Activated CD4-positive, CD25-positive, alpha-beta regulatory T cell treated with anti-CD3 and anti-CD28 coated beads, Interleukin-2, amount 50 U/mL, for 72 hours (primary cell): ENCODE measurements around the gene CDK11B.
A peak's percentile ranks its signal among the peaks of the same experiment; 100 is the strongest.

Experiments
- DNase-seq: peaks from one replicate; pipeline ENCODE4 v3.0.0; 2021

The CDK11B gene

GRCh38 chr1:1626207-1627141, 32.3 kb downstream of the CDK11B start:
- peak; percentile 31 for DNase-seq

DNA sequence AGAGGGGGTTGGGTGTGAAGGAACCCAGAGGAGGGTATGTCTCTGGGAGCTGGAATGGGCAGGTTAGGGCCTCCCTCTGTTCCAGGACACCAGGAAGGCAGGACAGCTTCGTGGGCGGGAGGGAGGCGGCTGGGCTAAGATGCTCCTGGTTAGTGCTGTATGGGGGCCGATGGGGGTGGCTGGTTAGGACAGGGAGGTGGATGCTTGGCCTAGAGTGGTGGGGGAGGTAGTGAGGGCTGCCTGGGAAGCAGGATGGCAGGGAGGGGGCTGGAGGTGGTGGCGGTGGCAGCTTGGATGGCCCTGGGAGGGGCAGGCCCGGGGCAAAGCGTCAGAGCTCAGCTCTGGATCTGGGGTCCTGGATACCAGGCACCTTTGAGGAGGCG, 33.0 kb downstream of the CDK11B start:
- peak; percentile 29 for DNase-seq

- DNase-seq = no peak
Measured at GRCh38 chr1:1625404-1625775, 33.4 kb downstream of the CDK11B start.

- no peak for DNase-seq
Measured at GRCh38 chr1:1624443-1625403, 34.1 kb downstream of the CDK11B start.

- DNase-seq = no peak
Measured at GRCh38 chr1:1623631-1624442, 35.0 kb downstream of the CDK11B start.

GRCh38 chr1:1623181-1623630, 35.6 kb downstream of the CDK11B start:
- DNase-seq = no peak

DNA sequence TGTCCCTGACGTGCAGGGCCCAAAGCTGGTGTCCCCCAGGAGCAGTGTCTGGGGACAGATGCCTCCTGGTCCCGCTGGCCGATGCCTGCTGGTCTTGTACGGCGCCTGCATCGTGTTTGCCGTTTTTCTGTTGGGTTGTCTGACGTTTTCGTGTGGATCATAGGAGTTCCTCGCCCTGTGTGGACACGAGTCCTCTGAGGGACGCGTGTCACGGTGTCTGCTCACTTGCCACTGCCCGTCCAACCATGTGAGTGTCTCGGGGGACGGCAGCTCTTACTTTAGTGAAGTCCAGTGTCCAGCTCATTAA, 36.1 kb downstream of the CDK11B start:
- no peak for DNase-seq

GRCh38 chr1:1622010-1622787, 36.6 kb downstream of the CDK11B start:
- no peak for DNase-seq

GRCh38 chr1:1621173-1622009, 37.4 kb downstream of the CDK11B start:
- DNase-seq = no peak

DNA sequence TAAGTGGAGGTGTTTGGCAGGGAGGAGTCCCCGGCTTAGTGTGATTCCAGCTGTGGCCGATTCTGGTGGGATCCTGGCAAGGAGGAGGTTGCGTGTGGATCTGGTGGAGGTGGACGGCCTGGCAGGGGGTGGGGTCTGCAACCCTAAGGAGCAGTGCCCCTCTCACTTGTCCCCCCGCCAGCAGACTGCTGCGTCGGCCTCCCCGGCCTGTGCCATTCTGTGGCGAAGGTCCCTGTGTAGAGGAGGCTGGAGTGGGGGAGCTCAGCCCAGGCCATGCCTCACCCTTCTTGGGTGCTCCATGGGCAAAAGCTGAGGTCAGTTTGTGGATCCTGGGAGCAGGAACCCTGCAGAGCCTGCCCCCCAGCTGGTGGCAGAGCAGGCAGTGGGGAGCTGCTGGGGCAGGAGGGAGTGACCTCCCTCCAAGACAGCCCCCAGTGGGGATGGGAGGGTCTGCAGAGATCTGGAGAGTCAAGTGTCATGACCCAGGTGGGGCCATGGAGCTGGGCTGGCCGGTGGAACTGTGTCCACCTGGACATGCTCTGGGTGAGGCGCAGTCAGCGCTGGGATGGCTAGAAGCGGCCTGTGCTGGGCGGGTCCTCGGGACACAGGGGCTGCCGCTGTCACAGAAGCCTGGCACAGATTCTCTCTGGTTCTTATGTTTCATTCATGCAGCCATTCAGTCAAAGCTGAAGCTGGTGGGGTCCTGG, 38.2 kb downstream of the CDK11B start:
- DNase-seq = no peak

- no peak for DNase-seq
Measured at GRCh38 chr1:1619917-1620361, 38.9 kb downstream of the CDK11B start.

DNA sequence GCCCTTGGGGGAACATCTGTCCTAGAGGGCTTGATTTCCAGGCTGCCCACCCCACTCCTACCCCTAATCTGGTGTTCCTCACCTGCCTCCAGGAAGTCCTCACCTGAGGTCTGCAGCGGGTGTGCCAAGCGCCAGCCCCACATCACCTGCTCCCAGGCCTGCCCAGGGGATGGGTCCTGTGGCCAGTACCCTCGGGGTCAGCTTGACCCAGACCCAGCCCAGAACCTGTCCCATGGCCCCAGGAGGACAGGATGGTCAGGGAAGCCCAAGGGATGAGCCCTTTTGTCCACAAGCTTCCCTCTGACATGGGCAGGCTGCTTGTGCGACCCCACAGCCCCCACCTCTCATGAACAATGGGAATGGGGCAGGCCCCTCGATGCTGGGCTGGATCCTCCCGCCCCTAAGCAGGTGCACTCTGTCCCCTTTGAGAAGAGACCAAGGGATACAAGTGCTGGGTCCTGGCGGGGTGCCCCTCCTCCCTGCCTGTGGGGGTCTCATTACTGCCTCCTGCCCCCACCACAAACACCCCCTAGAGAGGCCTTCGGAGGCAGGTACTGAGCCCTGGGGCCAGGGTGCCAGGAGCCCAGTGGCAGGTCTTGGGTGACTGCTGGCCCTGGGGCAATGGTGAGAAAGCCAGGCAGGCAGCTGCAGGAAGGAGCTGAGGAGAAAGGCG, 40.3 kb downstream of the CDK11B start:
- no peak for DNase-seq

DNA sequence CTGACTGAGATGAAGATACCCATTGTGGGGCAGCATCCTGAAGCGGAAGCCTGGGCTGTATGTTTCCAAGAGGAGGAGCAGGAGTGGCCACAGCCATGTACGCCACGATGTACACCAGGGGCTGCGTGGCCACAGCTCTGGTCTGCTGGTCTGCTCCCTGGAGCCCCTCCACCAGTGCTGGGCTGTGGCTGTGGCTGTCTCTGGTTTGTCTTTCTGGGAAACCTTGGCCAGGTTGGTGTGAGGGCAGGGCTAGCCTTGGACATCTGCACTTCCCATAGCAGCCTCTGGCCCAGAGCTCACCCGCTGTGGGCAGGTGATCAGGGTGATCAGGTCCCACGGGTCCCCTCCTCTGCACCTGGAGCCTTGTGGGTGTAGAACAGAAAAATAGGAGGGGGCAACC, 40.9 kb downstream of the CDK11B start:
- DNase-seq = no peak

DNA sequence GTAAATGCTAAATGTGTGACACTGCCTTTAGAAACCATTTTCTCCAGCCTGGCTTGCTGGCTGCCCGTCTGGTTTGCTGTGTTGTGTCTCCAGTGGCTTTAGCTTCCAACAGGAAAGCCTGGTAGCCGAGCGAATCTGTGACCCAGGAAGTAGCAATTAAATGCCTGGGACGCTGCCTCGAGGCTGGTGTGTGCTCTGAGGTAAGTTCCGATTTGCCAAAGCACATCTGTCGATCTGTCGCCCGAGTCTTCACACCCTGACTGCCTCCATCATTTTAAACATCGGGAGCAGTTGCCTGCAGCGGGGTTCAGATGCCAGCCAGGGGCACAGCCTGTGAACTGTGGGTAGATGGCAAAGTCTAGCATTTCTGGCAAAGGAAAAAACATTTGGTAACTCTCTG, 41.3 kb downstream of the CDK11B start:
- DNase-seq = peak; percentile 27

- peak; percentile 30 for DNase-seq
Measured at GRCh38 chr1:1616838-1617237, 42.0 kb downstream of the CDK11B start.

GRCh38 chr1:1616045-1616790, 42.6 kb downstream of the CDK11B start:
- DNase-seq = peak; percentile 55

DNA sequence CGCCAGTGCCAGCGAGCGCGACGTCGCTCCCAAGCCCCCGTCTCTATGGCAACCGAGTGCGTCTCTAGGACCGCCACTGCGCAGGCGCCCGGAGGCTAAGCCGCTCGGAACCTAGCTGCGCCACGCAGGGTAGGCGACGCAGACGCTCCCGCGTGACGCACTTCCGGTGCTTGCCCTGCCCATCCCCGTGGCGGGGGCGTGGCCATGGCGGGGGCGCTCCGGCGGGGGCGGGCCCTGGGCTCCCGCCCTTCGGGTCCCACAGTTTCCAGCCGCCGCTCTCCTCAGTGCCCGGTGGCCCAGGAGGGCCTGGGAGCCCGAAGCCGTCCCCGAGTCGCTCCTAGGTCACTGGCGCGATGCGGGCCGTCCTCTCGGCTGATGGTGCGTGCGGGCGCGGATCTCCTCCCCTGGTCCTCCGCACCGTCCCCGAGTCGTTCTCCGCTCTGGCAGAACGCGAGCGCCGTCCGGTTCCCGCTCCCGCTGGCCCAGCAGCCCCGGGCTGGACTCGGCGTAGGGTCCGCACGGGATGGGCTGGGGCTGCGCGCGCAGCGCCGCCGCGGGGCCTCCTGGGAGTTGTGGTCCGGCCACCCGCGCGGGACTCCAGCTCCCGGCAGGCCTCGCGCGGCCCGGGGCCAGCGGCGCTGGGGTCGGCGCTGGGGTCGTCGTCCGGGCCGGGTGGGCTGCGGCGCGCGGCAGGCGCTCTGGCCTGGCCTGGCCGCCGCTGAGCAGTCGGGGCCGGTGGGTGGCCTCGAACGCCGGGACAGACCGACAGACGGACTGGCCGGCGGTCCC, 43.4 kb downstream of the CDK11B start, which contains the start of gene MIB2:
TSS of gene MIB2 (plus strand) at position 245 of the 789 bp plus-strand sequence. CDS start 7,953 bp downstream, outside the sequence.
- peak; percentile 98 for DNase-seq

GRCh38 chr1:1614954-1615255, 43.9 kb downstream of the CDK11B start:
- DNase-seq = no peak
